ENCODE data around the gene MARK2. TPM values are rescaled to one million over a fixed set of nuclear protein-coding genes. Genes with fewer than 3 reads are reported as not detected.

MARK2 gene
- total and polyA plus RNA-seq, 2 of the 8 experiments (the other 6 are each of a cell fraction or from before 2014, with no cell fraction given) = 19.3 to 58.5 TPM

DNA sequence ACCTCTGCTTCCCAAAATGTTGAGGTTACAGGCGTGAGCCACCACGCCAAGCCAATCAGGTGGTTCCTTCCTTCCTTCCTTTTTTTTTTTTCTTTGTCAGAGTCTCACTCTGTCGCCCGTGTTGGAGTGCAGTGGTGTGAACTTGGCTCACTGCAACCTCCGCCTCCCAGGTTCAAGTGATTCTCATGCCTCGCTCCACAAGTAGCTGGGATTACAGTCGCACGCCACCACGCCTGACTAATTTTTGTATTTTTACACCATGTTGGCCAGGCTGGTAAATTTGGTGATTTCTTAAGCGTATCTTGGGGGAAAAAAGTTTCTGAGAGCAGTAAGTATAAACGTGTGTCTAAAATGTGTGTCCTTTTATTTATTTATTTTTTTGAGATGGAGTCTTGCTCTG is 43.8 kb upstream of the MARK2 start (continued):
- TF ChIP-seq, protein P1, sequence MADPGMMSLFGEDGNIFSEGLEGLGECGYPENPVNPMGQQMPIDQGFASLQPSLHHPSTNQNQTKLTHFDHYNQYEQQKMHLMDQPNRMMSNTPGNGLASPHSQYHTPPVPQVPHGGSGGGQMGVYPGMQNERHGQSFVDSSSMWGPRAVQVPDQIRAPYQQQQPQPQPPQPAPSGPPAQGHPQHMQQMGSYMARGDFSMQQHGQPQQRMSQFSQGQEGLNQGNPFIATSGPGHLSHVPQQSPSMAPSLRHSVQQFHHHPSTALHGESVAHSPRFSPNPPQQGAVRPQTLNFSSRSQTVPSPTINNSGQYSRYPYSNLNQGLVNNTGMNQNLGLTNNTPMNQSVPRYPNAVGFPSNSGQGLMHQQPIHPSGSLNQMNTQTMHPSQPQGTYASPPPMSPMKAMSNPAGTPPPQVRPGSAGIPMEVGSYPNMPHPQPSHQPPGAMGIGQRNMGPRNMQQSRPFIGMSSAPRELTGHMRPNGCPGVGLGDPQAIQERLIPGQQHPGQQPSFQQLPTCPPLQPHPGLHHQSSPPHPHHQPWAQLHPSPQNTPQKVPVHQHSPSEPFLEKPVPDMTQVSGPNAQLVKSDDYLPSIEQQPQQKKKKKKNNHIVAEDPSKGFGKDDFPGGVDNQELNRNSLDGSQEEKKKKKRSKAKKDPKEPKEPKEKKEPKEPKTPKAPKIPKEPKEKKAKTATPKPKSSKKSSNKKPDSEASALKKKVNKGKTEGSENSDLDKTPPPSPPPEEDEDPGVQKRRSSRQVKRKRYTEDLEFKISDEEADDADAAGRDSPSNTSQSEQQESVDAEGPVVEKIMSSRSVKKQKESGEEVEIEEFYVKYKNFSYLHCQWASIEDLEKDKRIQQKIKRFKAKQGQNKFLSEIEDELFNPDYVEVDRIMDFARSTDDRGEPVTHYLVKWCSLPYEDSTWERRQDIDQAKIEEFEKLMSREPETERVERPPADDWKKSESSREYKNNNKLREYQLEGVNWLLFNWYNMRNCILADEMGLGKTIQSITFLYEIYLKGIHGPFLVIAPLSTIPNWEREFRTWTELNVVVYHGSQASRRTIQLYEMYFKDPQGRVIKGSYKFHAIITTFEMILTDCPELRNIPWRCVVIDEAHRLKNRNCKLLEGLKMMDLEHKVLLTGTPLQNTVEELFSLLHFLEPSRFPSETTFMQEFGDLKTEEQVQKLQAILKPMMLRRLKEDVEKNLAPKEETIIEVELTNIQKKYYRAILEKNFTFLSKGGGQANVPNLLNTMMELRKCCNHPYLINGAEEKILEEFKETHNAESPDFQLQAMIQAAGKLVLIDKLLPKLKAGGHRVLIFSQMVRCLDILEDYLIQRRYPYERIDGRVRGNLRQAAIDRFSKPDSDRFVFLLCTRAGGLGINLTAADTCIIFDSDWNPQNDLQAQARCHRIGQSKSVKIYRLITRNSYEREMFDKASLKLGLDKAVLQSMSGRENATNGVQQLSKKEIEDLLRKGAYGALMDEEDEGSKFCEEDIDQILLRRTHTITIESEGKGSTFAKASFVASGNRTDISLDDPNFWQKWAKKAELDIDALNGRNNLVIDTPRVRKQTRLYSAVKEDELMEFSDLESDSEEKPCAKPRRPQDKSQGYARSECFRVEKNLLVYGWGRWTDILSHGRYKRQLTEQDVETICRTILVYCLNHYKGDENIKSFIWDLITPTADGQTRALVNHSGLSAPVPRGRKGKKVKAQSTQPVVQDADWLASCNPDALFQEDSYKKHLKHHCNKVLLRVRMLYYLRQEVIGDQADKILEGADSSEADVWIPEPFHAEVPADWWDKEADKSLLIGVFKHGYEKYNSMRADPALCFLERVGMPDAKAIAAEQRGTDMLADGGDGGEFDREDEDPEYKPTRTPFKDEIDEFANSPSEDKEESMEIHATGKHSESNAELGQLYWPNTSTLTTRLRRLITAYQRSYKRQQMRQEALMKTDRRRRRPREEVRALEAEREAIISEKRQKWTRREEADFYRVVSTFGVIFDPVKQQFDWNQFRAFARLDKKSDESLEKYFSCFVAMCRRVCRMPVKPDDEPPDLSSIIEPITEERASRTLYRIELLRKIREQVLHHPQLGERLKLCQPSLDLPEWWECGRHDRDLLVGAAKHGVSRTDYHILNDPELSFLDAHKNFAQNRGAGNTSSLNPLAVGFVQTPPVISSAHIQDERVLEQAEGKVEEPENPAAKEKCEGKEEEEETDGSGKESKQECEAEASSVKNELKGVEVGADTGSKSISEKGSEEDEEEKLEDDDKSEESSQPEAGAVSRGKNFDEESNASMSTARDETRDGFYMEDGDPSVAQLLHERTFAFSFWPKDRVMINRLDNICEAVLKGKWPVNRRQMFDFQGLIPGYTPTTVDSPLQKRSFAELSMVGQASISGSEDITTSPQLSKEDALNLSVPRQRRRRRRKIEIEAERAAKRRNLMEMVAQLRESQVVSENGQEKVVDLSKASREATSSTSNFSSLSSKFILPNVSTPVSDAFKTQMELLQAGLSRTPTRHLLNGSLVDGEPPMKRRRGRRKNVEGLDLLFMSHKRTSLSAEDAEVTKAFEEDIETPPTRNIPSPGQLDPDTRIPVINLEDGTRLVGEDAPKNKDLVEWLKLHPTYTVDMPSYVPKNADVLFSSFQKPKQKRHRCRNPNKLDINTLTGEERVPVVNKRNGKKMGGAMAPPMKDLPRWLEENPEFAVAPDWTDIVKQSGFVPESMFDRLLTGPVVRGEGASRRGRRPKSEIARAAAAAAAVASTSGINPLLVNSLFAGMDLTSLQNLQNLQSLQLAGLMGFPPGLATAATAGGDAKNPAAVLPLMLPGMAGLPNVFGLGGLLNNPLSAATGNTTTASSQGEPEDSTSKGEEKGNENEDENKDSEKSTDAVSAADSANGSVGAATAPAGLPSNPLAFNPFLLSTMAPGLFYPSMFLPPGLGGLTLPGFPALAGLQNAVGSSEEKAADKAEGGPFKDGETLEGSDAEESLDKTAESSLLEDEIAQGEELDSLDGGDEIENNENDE (IDR thresholded peaks at IDR 0.05; ENCODE audit: insufficient replicate concordance, low read length) = no peak
- no peak for TF ChIP-seq TBP (IDR thresholded peaks at IDR 0.05; ENCODE audit: low read depth, low read length)
- TF ChIP-seq ASH2L (IDR thresholded peaks at IDR 0.05; ENCODE audit: low read length) = no peak
- no peak for TF ChIP-seq RAD21 (IDR thresholded peaks at IDR 0.05 in 1 of 2, conservative IDR thresholded peaks at IDR 0.05 in 1 of 2; ENCODE audit: low read depth in 2 of 2, low read length in 2 of 2)
- no peak for TF ChIP-seq MAFK (IDR thresholded peaks at IDR 0.05; ENCODE audit: low read depth, low read length)
- no peak for TF ChIP-seq HDAC2 (IDR thresholded peaks at IDR 0.05; ENCODE audit: borderline replicate concordance in 1 of 2, low read depth in 2 of 2, low read length in 2 of 2)
- no peak for TF ChIP-seq PHF8 (conservative IDR thresholded peaks at IDR 0.05; ENCODE audit: low read depth, low read length)
- TF ChIP-seq, protein P2, sequence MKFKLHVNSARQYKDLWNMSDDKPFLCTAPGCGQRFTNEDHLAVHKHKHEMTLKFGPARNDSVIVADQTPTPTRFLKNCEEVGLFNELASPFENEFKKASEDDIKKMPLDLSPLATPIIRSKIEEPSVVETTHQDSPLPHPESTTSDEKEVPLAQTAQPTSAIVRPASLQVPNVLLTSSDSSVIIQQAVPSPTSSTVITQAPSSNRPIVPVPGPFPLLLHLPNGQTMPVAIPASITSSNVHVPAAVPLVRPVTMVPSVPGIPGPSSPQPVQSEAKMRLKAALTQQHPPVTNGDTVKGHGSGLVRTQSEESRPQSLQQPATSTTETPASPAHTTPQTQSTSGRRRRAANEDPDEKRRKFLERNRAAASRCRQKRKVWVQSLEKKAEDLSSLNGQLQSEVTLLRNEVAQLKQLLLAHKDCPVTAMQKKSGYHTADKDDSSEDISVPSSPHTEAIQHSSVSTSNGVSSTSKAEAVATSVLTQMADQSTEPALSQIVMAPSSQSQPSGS (IDR thresholded peaks at IDR 0.05; ENCODE audit: low read length) = no peak
